Immature natural killer cell (primary cell): Measurements from ENCODE around the gene TJP3. TPM values are rescaled to one million over a fixed set of nuclear protein-coding genes. Genes with fewer than 3 reads are reported as not detected.
A peak's percentile ranks its signal among the peaks of the same experiment; 100 is the strongest.

ENCODE experiments used
- DNase-seq, 3 donors: peaks; one replicate each; pipeline ENCODE4 v3.0.0; 2022; ENCODE audit warnings: mixed read lengths in 1 of 3
- H3K27ac Mint-ChIP-seq, 6 donors: one replicate each; pipeline ENCODE4 v1.8.0; 2020; ENCODE audit warnings: mixed read lengths in 6 of 6, mild to moderate bottlenecking in 5 of 6, inconsistent platforms in 4 of 6, moderate library complexity in 3 of 6
- H3K27me3 Mint-ChIP-seq, 3 donors: one replicate each; pipeline ENCODE4 v1.8.0; 2020 to 2021; ENCODE audit warnings: low read depth in 3 of 3, mild to moderate bottlenecking in 3 of 3, mixed read lengths in 3 of 3, moderate library complexity in 3 of 3, inconsistent platforms in 1 of 3
- H3K36me3 Mint-ChIP-seq, 3 donors: one replicate each; pipeline ENCODE4 v1.8.0; 2020; ENCODE audit warnings: mixed read lengths in 3 of 3, inconsistent platforms in 2 of 3, mild to moderate bottlenecking in 2 of 3
- H3K4me1 Mint-ChIP-seq, 2 donors: one replicate each; pipeline ENCODE4 v1.8.0; 2020; ENCODE audit warnings: inconsistent platforms in 2 of 2, mild to moderate bottlenecking in 2 of 2, mixed read lengths in 2 of 2, moderate library complexity in 1 of 2
- H3K4me3 Mint-ChIP-seq, 5 donors: one replicate each; pipeline ENCODE4 v1.8.0; 2020; ENCODE audit warnings: mild to moderate bottlenecking in 5 of 5, mixed read lengths in 5 of 5, inconsistent platforms in 3 of 5, moderate library complexity in 3 of 5
- H3K9me3 Mint-ChIP-seq, 6 donors: one replicate each; pipeline ENCODE4 v1.8.0; 2020; ENCODE audit warnings: mild to moderate bottlenecking in 6 of 6, mixed read lengths in 6 of 6, inconsistent platforms in 4 of 6, moderate library complexity in 3 of 6
- polyA plus RNA-seq, 3 donors: library from polyadenylated mRNA; unstranded; fragments of 300-500 nt; fragmentation: Illumina TruSeq; gene quantifications; one replicate each; pipeline ENCODE4 v1.2.3, GENCODE V29; 2021

TJP3 gene
- polyA plus RNA-seq, 3 donors from 2014 or later, result 0.34 TPM; not detected in 2

DNA sequence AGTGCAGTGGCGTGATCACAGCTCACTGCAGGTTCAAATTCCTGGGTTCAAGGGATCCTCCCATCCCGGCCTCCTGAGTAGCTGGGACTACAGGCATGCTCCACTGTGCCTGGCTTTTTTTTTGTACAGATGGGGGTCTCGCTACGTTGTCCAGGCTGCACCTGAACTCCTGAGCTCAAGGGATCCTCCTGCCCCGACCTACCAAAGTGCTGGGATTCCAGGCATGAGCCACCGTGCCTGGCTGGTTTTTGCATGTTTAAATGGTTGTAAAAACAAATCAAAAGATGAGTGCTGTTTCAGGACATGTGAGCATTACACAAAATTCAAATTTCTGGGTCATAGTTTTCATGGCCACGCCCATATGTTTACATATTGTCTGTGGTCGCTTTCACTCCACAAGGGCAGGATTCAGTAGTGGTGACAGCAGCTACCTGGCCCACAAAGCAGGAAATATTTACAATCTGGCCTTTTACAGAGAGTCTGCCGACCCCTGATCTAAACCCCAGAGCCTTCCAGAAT, 72.7 kb downstream of the TJP3 start:
- H3K4me3 Mint-ChIP-seq, result no peak overlapping the region
- peaks cover 32 to 36% of the 10 kb centered on the region in 2 donors for H3K4me1 Mint-ChIP-seq
- peaks cover 3 to 17% (median 13%) of the 10 kb centered on the region in 3 donors for H3K27me3 Mint-ChIP-seq
- H3K36me3 Mint-ChIP-seq, result peaks cover 24 to 30% (median 25%) of the 10 kb centered on the region in 3 donors
- DNase-seq, result peak in 1 of 3 donors; percentile 34
- peaks cover 0 to 16% (median 6%) of the 10 kb centered on the region in 6 donors for H3K9me3 Mint-ChIP-seq
- peak overlapping the region; percentile 55 to 86 (median 78) for H3K27ac Mint-ChIP-seq

DNA sequence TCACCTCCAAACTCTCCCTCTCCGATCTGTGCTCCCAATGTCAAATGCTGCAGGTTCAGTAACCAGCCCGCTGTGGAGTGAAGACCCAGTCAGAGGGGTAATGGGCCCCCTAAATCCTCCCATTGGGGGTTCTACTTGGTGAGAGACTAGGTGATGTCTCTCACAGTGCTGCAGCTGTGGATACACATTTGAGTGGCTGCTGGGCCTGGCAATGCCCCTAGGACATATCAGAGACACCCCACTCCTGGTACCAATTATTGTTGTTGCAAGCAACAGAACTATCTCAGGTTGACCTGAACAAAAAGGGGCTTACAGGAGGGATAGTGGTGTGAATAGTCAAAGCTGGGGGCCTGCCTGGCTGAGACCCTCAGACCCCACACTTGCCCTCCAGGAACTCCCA, 73.4 kb downstream of the TJP3 start:
- peak overlapping the region in 1 of 5 donors; percentile 33 for H3K4me3 Mint-ChIP-seq
- peaks cover 0 to 16% (median 6%) of the 10 kb centered on the region in 6 donors for H3K9me3 Mint-ChIP-seq
- H3K27ac Mint-ChIP-seq, result peak overlapping the region; percentile 34 to 86 (median 82)
- H3K36me3 Mint-ChIP-seq, result peaks cover 24 to 30% (median 25%) of the 10 kb centered on the region in 3 donors
- peaks cover 34 to 35% of the 10 kb centered on the region in 2 donors for H3K4me1 Mint-ChIP-seq
- peaks cover 3 to 20% (median 14%) of the 10 kb centered on the region in 3 donors for H3K27me3 Mint-ChIP-seq
- no peak for DNase-seq

DNA sequence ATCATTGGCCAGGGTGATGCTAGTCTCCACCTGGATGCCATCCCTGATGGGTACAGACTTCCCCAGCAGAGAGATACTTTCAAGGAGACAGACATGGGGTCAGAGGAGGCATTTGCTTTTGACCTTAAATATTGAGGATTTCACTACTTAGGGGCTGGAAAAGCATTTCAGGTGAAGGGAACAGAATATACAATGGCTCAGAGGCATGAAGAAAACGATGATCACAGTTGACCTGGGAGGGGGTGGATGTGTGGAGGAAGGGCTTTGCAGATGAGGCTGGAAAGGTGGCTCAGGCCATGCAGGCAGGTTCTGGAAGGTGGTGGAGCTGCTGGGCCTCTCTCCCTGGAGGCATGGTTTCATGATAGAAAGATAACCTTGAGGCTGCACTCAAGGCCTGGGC, 74.1 kb downstream of the TJP3 start:
- Mint-ChIP-seq H3K9me3 (peaks cover 0 to 16% (median 6%) of the 10 kb centered on the region in 6 donors), H3K36me3 (peaks cover 24 to 30% (median 25%) of the 10 kb centered on the region in 3 donors), H3K4me3 (peak overlapping the region in 3 of 5 donors; percentile 8 to 22 (median 9)), H3K4me1 (peaks cover 40 to 43% of the 10 kb centered on the region in 2 donors), H3K27me3 (peaks cover 10 to 24% (median 16%) of the 10 kb centered on the region in 3 donors), H3K27ac (peak overlapping the region; percentile 65 to 85 (median 80))
- no peak for DNase-seq

DNA sequence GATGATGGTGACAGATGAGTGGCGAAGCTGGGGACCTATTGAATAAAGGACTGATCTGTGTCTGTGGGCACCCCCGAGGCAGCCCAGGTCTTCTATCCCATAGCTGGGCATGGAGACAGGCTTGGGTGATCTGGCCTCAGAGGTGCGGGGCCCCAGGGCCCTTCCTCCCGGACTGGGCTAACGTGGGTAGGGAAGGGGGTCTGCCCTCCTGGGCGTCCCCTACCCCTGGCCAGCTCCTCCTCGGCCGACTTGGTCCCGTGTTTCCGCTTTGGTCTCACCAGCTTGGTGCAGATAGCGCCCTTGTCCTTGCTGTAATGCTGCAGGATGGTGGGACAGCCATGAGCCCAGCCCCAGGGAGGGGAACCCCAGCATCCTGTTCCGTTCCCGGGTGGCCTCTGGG, 74.7 kb downstream of the TJP3 start:
- Mint-ChIP-seq H3K4me3 (no peak overlapping the region), H3K27me3 (peaks cover 10 to 24% (median 16%) of the 10 kb centered on the region in 3 donors), H3K9me3 (peaks cover 0 to 16% (median 6%) of the 10 kb centered on the region in 6 donors), H3K27ac (peak overlapping the region in 3 of 6 donors; percentile 74 to 85 (median 76)), H3K36me3 (peaks cover 24 to 30% (median 25%) of the 10 kb centered on the region in 3 donors), H3K4me1 (peaks cover 44 to 48% of the 10 kb centered on the region in 2 donors)
- DNase-seq, result no peak

DNA sequence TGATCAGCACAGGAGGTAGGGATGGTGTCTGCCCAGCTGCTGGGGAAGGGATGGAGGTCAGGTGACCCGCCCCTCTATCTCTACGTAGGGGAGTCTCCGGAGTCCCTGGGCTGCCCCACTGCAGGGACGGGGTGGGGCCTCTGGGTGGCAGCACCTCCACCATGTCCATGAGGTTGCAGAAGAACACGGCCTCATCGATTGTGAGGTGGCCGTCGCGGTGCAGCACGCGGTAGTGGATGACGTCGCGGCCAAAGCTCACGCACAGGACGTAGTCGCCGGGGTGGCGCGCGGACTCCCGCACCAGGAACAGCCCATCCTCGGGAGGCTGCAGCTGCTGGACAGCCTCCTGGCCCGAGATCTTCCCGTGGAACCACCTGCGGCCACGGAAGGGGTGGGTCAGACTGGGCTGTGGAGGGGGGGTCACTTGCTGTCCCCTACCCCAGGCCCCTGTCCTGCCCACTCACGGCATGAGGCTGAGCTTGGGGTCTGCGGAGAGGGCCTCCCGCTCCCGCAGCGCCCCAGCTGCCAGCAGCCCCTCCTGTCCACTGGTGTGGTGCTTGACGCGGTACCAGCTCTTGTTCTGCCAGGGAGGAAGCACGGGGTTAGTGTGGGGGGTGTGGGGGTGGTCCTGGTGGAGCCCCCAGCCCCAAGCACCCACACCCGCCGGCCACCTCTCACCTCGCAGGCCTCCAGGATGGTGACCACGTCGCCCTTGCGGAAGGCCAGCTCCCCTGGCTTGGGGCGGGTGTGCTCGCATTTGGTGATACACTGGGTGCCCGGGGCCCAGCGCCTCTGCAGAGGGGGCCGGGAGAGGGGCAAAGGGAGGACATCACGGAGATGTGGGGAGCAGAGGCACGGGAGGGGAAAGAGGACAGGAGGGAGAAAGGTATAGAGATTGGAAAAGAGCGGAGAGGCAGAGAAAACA, 75.7 kb downstream of the TJP3 start:
- H3K27ac Mint-ChIP-seq, result peak overlapping the region; percentile 89 to 98 (median 95)
- H3K4me3 Mint-ChIP-seq, result peak overlapping the region; percentile 93 to 95 (median 94)
- H3K36me3 Mint-ChIP-seq, result peaks cover 24 to 30% (median 25%) of the 10 kb centered on the region in 3 donors
- H3K27me3 Mint-ChIP-seq, result peaks cover 12 to 29% (median 17%) of the 10 kb centered on the region in 3 donors
- peak; percentile 72 to 74 (median 73) for DNase-seq
- H3K9me3 Mint-ChIP-seq, result peaks cover 0 to 16% (median 6%) of the 10 kb centered on the region in 6 donors
- H3K4me1 Mint-ChIP-seq, result peaks cover 52 to 54% of the 10 kb centered on the region in 2 donors

DNA sequence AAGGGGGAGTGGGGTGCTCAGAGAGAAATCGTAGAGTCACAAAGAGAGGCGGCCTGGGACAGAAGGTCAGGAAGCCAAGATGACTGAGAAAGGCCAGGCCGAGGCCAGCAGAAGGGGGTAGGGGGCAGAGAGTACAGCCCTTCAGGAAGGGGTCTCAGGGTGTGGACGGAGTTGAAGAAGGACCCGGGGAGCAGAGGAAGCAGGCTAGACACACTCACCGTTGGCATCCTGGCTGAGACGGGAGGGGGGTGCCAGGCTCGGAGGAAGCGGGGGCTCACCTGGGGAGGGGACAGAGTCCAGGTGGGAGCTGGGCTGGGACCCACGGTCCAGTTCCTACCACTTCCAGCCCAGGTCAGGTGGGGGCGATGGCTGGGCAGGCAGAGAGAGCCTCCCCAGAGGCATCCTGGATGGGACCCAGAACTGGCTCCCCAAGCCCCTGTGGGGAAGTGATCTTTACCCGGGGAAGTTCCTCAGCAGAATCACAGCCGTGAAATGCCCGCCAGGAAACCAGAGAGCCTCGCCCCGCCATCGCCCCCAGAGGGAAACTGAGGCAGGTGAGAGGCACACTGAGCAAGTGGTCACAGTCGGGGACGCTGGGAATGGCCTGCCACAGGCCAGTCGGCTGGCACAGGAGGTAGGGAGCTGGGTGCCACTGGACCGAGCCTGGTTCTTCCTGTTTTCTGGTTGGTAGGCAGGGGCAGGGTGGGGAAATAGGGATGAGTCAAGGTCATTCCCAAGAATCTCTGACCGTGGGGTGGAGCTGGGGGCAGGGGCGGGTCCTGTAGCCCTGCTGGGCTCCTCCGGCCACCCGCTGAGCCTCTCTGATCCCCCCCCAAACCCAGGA, 76.6 kb downstream of the TJP3 start:
- H3K9me3 Mint-ChIP-seq, result peaks cover 0 to 16% (median 6%) of the 10 kb centered on the region in 6 donors
- DNase-seq, result peak in 1 of 3 donors; percentile 21
- peaks cover 18 to 37% (median 22%) of the 10 kb centered on the region in 3 donors for H3K27me3 Mint-ChIP-seq
- H3K4me1 Mint-ChIP-seq, result peaks cover 61 to 63% of the 10 kb centered on the region in 2 donors
- H3K27ac Mint-ChIP-seq, result peak overlapping the region; percentile 89 to 98 (median 95)
- H3K36me3 Mint-ChIP-seq, result peaks cover 24 to 30% (median 25%) of the 10 kb centered on the region in 3 donors
- H3K4me3 Mint-ChIP-seq, result peak overlapping the region; percentile 93 to 95 (median 94)

DNA sequence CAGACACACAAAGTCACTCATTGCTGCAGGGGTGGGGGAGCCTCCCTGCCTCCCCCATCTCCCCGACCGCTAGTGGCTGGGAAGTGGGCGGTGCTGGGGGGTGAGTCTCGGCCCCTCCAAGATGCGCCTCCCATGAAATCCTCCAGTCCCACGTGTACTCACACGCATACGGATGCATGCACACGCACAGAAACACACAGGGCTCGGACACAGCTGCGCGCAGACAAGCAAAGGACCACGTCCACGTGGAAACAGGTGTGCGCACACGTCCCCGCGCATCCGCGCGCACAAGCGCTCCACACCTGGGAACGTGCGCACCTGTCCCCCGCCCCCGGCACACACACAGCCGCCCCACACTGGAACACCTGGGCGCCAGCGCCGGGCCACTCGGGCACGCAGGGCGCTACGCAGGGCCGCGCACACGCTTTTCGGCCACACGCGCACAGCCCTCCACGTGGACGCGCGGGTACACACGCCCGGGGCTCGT, 77.3 kb downstream of the TJP3 start:
- peaks cover 24 to 30% (median 25%) of the 10 kb centered on the region in 3 donors for H3K36me3 Mint-ChIP-seq
- DNase-seq, result peak; percentile 44 to 52 (median 46)
- H3K4me1 Mint-ChIP-seq, result peaks cover 68 to 69% of the 10 kb centered on the region in 2 donors
- H3K4me3 Mint-ChIP-seq, result peak overlapping the region; percentile 93 to 95 (median 94)
- H3K27me3 Mint-ChIP-seq, result peaks cover 19 to 37% (median 22%) of the 10 kb centered on the region in 3 donors
- H3K27ac Mint-ChIP-seq, result peak overlapping the region; percentile 89 to 98 (median 95)
- H3K9me3 Mint-ChIP-seq, result peaks cover 0 to 16% (median 6%) of the 10 kb centered on the region in 6 donors

DNA sequence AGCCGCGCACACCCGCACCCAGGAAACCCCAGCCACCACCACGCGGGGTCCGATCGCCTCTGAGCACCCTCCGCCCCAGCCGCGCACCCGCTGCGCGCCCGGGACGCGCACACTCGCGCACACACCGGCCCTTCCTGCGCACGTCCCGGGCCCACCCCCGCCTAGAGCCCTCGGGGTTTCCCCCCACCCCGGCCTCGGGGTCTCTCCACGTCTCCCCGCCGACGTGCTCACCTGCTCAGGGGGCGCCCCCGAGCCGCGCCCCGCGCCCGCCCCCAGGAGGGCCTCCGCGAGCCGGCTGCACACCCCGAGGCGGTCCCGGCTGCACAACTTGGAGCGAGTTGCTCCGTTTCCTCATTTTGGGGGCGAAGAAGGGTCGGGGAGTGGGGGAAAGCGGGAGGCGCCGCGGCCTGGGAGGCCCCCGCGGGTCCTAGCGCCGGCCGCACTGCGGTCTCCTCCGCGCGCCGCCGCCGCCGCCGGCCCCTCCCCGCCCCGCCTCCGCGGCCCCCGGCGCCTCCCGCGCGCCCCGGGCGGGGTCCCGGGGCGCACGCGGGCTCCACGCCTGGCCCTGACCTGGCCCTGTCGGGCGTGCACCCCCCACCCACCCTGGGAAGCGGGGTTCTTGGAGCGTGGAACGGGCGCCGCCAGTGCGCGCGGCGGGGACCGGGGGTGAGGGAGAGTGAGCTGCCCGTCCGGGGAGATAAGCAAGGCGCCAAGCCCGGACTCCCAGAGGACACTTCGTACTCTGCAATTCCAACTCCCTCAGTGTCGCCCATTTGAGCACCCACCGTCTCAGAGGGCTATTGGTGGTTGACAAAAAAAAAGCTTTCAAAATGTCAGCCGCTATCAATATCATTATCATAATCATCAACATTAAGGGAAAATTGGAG, 78.0 kb downstream of the TJP3 start, which contains the start of gene MATK:
MATK (minus strand) TSS at position 444 of the 887 bp plus-strand sequence. CDS start 1,246 bp downstream, outside the sequence.
- H3K27me3 Mint-ChIP-seq, result peaks cover 19 to 39% (median 20%) of the 10 kb centered on the region in 3 donors
- peak within 1 kb of the TSS; percentile 93 to 95 (median 94) for H3K4me3 Mint-ChIP-seq
- peaks cover 0 to 12% (median 6%) of the 10 kb centered on the region in 6 donors for H3K9me3 Mint-ChIP-seq
- H3K4me1 Mint-ChIP-seq, result peaks cover 70 to 71% of the 10 kb centered on the region in 2 donors
- DNase-seq, result peak; percentile 68 to 72 (median 70)
- H3K27ac Mint-ChIP-seq, result peak within 1 kb of the TSS; percentile 89 to 98 (median 95)
- H3K36me3 Mint-ChIP-seq, result peaks cover 19 to 25% (median 21%) of the 10 kb centered on the region in 3 donors

DNA sequence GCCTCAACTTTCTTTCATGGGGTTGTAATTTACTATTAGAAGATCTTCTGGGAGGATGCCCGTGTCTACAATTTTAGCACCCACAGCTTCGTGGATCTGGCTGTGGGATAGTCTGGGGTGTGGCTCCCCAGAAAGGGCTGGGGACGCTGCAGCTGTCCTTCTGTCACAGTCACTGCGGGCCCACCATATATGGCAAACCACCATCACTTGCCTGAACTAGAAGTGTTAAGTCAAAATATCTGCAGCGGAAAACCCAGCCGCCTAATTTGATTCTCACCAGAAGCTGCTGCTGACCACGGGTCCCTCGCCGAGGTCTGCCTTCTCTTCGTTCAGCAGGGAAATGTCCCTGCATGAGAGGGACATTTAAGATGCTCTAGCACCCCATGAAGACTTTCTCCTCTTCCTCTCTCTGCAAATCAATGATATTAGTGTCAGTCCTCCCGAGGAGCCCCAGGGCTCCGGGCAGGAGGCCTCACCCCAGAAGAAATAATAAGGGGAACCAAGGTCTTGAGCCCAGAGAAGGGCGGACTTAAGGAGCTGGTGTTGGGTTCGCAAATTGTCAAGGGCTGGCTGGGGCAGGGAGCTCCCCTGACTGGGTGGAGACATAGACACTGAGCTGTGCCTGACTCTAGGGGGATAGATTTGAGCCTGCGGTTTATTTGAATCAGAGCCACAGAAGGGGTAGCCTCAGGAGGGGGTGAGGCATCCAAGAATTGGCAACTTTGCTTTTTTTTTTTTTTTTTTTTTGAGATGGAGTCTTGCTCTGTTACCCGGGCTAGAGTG, 81.0 kb downstream of the TJP3 start:
- peaks cover 3 to 5% (median 4%) of the 10 kb centered on the region in 3 donors for H3K36me3 Mint-ChIP-seq
- H3K4me1 Mint-ChIP-seq, result peaks cover 70 to 71% of the 10 kb centered on the region in 2 donors
- H3K9me3 Mint-ChIP-seq, result no peaks in the 10 kb centered on the region
- peak overlapping the region; percentile 70 to 90 (median 84) for H3K4me3 Mint-ChIP-seq
- DNase-seq, result peak; percentile 90 to 91 (median 91)
- peaks cover 18 to 34% (median 19%) of the 10 kb centered on the region in 3 donors for H3K27me3 Mint-ChIP-seq
- peak overlapping the region; percentile 89 to 99 (median 97) for H3K27ac Mint-ChIP-seq

DNA sequence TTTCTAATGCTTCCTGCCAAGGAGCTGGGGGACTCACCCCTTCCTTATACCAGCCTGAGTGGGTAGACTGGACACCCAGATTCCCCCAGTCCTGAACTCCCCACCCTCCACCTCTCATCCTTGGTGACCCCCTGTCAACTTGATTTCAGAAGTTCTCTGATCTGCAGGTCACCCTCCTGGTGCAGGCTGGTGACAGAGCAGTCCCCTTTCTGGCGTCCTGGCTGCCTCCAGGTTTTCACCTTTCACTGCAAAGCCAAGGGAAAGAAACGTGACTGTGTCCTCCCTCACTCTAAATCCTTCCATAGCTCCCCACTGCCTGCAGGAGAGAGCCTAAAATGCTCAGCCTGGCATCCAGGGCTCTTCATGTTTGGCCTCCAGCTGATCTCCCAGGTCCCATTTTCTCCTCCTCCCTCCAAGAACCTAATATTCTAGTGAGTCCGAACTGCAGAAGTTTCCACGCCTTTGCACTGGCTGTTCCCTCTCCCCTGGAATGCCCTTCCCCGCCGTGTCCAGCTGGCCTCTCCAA, 82.1 kb downstream of the TJP3 start:
- DNase-seq, result no peak
- H3K36me3 Mint-ChIP-seq, result peaks cover 0 to 5% (median 0%) of the 10 kb centered on the region in 3 donors
- H3K9me3 Mint-ChIP-seq, result no peaks in the 10 kb centered on the region
- H3K4me1 Mint-ChIP-seq, result peaks cover 69 to 70% of the 10 kb centered on the region in 2 donors
- H3K27me3 Mint-ChIP-seq, result peaks cover 15 to 27% (median 19%) of the 10 kb centered on the region in 3 donors
- H3K27ac Mint-ChIP-seq, result peak overlapping the region; percentile 89 to 99 (median 97)
- peak overlapping the region; percentile 70 to 90 (median 84) for H3K4me3 Mint-ChIP-seq

DNA sequence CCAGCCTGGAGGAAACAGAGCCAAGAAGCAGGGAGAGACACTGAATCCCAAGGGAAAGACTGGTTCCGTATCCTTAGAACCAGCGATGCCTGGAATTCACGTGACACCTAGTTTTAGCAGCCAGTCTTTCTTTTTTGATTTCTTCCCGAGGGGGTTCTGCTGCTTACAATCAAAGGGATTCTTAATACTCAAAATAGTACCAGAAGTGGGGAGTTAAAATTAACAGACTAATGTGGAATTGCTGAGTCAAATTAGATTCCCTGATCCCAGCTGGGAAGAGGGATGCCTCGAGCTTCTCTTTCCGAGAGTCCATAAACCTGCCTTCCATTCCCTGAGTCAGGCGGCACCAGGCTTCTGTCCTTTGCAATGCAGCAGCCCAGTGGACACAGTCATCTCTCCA, 82.8 kb downstream of the TJP3 start:
- Mint-ChIP-seq H3K4me3 (peak overlapping the region; percentile 70 to 90 (median 84)), H3K36me3 (peaks cover 0 to 5% (median 0%) of the 10 kb centered on the region in 3 donors), H3K9me3 (no peaks in the 10 kb centered on the region), H3K4me1 (peaks cover 67 to 75% of the 10 kb centered on the region in 2 donors), H3K27me3 (peaks cover 10 to 21% (median 19%) of the 10 kb centered on the region in 3 donors), H3K27ac (peak overlapping the region; percentile 89 to 99 (median 97))
- DNase-seq, result no peak
